Spleen (tissue), 7 donors: ENCODE results near the gene C21orf58.

Experiments
- CTCF ChIP-seq, 11 experiments: fragments of 200-600 bp in 7 of 11; fragments of 450-650 bp in 4 of 11; sonication (generic) in 4 of 11; IDR thresholded peaks in 8 of 11; conservative IDR thresholded peaks in 3 of 11; 1 replicate in 7 of 11; 2 replicates in 4 of 11; pipeline versions ENCODE4 v1.4.0 to v1.8.0; 2016 to 2021; ENCODE audit warnings: antibody characterized with exemption in 11 of 11, inconsistent platforms in 4 of 11, mild to moderate bottlenecking in 1 of 11
- POLR2A ChIP-seq, 3 donors: fragments of 450-650 bp; IDR thresholded peaks; one replicate each; pipeline ENCODE4 v1.5.1; 2017; ENCODE audit warnings: antibody characterized with exemption in 3 of 3, mild to moderate bottlenecking in 1 of 3
- donor health status: DM: no; HTN: no; CAD: no; lungs with moderate emphysema.
- donor health status: DM: no; HTN: no; CAD: no.
- donor health status: DM: no; HTN: no; CAD: no.

GRCh38 chr21:46350571-46350970, 26.9 kb upstream of the C21orf58 start:
- TF ChIP-seq CTCF (IDR thresholded peaks at IDR 0.05 in 8 of 11, conservative IDR thresholded peaks at IDR 0.05 in 3 of 11) (no peak), POLR2A (IDR thresholded peaks at IDR 0.05) (no peak)
